HG03039 (cell line): ENCODE measurements around the gene DNAJB4.

Source experiments
- ATAC-seq: cut with Tn5 transposase; IDR thresholded peaks from one replicate; pipeline ENCODE4 v1.9.1; 2021; ENCODE audit warnings: mild to moderate bottlenecking, moderate library complexity; ENCODE audit not compliant: unreplicated experiment

DNAJB4 gene

GRCh38 chr1:78036450-78036849 lies 31.7 kb downstream of the DNAJB4 start:
- ATAC-seq = no peak

DNA sequence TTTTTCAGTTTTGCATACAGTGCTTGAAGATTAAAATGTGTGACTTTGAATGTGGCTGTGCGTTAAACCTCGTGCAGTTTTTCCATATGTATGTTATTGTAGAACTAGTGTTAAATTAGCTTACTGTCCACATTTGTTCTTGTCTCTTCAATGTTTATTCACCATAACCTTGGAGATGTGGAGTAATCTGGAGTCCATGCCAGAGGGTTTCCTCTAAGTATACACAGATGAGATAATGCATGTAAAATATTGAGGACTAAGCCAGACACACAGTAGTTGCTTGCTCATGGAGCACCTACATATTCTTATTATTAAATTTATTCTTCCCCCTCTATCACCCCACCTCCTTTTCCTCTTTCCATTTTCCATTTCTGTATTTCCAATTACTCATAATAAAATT lies 33.3 kb downstream of the DNAJB4 start:
- no peak for ATAC-seq

GRCh38 chr1:78038491-78038939 lies 33.8 kb downstream of the DNAJB4 start:
- ATAC-seq = no peak

DNA sequence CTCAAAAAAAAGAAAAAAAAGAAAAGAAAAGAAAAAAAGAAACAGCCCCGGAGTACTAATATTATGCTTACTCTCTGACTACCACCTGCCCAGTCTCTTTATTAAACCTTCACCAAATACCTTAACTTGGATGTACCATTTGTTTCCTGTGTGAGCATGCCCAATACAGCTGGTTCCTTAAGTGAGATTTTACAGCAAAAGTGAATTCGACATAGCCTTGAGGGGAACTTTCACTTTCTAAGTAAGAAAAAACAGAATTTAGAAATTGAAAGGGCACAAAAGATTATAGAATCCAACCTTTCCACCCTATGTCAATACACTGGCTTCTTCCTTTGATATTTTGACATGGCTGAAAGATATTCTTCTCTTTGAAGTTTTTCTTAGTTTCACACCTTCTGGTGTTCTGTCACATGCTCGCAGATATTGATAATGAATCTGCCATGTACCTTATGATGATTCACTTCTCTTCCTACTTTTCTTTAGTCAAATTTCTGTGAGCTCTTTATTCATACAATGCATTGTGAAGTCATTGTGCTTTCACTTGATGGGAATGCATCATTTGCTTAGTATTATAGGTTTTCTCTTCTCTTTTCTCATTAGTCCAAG lies 35.8 kb downstream of the DNAJB4 start:
- ATAC-seq = no peak

DNA sequence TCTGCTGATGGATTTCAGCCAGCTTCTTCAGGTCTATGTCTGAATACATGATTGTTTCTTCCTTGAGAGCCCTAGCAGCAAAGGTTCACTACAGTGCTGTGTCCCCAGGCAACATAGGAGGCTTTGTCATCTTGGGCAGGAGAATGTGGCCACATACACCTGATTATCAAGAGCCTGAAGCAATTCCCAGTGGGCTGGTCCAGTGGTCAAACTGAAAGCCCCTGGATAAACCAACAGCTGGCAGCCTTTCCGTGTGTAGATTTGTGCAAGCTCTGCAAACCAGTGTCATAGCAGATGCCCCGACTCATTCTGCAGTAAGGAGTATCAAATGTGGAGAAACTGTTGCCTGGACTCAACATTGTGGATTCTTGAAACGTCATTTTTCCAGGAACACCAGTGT lies 38.7 kb downstream of the DNAJB4 start:
- ATAC-seq = no peak

- ATAC-seq = no peak
These were observed 40.2 kb downstream of the DNAJB4 start for GRCh38 chr1:78044796-78045562.

- no peak for ATAC-seq
These were observed 40.8 kb downstream of the DNAJB4 start for GRCh38 chr1:78045563-78045925.

DNA sequence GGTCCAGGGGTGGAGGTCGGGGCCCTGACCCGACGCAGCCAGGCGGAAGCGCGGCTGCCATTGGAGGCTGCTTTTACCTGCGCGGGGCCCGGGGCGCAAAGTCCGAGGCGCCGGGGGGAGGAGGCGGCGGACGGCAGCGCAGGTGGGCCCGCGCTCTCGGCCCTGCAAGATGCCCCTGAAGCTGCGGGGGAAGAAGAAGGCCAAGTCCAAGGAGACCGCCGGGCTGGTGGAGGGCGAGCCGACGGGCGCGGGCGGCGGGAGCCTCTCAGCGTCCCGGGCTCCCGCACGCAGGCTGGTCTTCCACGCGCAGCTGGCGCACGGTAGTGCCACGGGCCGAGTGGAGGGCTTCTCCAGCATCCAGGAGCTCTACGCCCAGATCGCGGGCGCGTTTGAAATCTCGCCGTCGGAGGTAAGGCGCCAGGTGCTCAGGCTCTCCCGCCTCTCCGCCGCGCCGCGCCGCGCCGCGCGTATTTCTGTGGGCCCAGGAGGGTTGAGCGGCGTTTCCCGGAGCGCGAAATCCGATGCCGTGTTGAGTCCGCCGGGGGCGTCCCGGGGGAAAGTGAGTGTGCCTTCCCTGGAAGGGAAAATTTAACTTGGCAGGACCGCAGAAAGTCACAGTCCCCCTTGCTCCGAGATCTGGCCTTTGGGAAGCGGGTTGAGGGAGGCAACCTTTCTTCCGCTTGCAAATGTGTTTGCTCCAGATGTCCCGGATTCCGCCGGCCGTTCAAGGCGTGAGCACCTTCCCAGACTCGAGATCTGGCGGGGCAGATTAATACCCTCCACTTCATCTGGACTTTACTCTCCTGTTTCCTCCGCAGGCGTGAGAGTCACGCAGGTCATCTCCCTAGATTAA lies 41.4 kb downstream of the DNAJB4 start, which contains the start of gene GIPC2:
TSS of gene GIPC2 (plus strand) at position 41 of the 853 bp plus-strand sequence. CDS start at position 170, 129 bp downstream.
- no peak for ATAC-seq

DNA sequence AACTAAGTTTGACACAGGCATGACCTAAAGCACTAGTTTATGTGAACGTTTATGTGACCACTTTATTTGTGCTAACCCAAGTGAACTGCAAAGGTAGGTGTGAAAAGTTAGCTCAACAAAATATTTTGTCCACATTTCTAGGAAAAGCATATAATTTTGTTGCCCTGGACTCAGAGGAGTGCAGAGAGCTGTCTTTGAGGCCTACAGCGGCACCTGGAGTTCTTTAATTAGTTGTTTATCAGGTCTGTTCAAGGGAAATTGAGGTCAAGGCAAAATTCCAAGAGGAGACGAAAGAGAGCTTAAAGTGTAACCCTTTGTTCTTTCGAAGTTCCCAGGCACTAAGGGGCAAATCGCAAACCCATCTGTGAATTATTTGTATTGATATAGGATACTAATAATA lies 42.4 kb downstream of the DNAJB4 start:
- ATAC-seq = no peak

GRCh38 chr1:78047631-78048030 lies 42.9 kb downstream of the DNAJB4 start:
- no peak for ATAC-seq

- no peak for ATAC-seq
These were observed 43.7 kb downstream of the DNAJB4 start for GRCh38 chr1:78048446-78048845.

- no peak for ATAC-seq
These were observed 44.7 kb downstream of the DNAJB4 start for GRCh38 chr1:78049396-78049795.

DNA sequence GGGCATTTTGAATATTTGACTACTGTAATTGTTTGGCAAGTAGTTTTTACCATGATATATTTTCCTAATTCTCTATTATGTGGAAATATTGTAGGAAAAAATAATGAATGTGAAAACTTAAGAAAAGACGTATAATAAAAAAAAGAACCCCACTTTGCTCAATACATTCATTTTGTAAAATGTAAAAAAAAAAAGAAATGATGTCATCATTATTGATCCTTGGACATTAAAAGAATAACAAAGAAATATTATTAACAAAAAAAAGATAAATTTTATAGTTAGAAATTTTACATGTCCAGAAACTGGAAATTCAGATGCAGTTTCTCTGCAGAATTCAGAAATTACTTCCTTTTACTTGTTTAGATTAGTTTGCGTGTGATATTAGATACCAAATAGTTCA lies 46.3 kb downstream of the DNAJB4 start:
- ATAC-seq = no peak

DNA sequence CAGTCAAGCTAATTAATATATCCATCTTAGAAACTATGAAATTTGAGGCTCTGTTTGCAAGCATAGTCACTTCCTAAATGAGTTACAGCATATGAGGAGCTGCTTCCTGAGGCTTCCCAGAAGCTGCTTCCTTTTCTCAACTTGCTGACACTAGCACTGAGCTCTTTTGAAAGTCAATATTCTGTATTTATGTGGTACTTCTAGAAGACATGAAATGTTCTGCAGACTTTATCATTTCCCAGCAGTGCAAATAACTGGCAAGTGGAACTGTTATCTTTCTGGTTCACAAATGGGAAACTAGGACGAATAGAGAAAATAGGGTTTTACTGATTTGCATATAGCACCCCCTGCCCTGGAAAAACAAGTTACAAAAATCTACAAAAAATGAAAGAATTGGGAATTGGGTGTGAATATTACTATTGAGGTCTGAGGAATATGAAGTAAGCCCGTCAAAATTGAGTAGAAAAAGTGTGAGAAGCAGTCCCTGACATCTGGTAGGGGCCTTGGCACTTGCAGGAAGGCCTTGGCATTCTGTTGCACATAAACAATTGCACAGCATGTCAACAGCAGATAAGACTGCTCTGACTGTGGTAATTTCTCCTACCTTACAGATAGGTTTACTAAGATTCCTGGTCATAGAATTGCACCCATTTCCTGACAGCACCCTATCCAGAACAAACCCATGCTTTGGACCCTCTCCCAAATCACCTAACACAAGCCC lies 48.1 kb downstream of the DNAJB4 start:
- no peak for ATAC-seq

GRCh38 chr1:78053498-78053897 lies 48.8 kb downstream of the DNAJB4 start:
- ATAC-seq = no peak

DNA sequence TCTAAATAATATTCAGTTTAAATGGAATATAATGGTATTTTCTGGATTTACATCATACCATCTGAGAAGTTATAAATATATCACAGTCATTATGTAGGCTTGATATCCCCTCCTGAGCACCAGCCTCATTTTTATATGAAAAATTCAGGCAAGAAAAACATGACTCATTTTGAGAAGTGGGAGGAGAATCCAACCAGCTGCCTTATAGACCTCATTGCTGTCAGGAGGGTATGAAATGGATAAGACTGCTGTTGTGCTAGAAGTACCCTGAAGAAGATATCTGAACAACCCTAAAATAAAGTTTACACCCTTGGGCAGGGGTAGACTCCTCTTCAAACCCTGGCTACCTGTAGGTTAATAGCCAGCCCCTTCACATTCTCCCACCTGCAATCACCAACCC lies 49.8 kb downstream of the DNAJB4 start:
- ATAC-seq = no peak

GRCh38 chr1:78054972-78055371 lies 50.2 kb downstream of the DNAJB4 start:
- no peak for ATAC-seq

- no peak for ATAC-seq
These were observed 50.9 kb downstream of the DNAJB4 start for GRCh38 chr1:78055565-78056132.

- ATAC-seq = no peak
These were observed 53.9 kb downstream of the DNAJB4 start for GRCh38 chr1:78058670-78059069.

DNA sequence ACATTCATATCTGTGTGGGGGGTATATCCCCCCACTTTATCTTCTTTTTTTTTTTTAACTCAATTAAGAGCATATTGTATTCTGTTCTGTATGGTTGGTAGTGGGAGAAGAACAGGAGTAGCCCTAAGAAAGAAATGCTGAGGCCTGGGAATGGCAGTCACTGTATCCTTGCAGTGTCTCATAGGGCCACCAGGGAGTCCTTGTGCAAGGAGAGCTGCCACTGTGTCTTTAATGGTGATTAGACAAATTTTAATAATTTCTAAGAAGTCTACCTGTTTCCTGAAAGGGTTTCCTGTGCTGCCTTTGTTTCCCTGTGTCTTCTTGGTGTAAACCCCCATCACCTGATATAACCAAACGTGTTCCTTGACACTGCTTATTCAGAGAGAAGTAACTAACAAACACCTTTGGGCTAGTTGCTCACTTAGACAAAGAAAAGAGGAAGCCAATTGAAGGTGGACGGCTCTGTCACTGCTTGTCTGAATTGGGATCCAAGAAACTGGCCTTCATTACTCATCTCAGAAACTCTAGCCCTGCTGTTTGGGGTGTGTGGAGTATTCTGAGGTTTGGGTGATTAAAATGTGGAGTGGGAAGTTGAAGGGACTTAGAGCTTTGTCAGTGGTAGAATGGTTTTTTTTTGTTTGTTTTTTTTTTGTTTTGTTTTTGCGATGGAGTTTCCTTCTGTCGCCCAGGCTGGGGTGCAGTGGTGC lies 56.3 kb downstream of the DNAJB4 start:
- ATAC-seq = peak; percentile 97
